HUES48 (cell line): ENCODE measurements around the gene RNF7.

Experiments used
- H3K27ac ChIP-seq: one replicate; pipeline ENCODE4 v1.7.0; 2013; ENCODE audit warnings: low read depth, low read length, inconsistent platforms
- H3K27me3 ChIP-seq: 2 replicates; pipeline ENCODE4 v1.6.1; 2013; ENCODE audit warnings: mild to moderate bottlenecking, low read length; ENCODE audit not compliant: control insufficient read depth, insufficient read depth
- H3K36me3 ChIP-seq: 2 replicates; pipeline ENCODE4 v1.6.1; 2013; ENCODE audit warnings: low read length; ENCODE audit not compliant: control insufficient read depth, insufficient read depth
- H3K4me1 ChIP-seq: 2 replicates; pipeline ENCODE4 v1.6.1; 2013; ENCODE audit warnings: mild to moderate bottlenecking, low read length; ENCODE audit not compliant: control insufficient read depth, insufficient read depth
- H3K4me3 ChIP-seq: 2 replicates; pipeline ENCODE4 v1.5.1; 2013; ENCODE audit warnings: mild to moderate bottlenecking, low read depth, low read length
- H3K9ac ChIP-seq: 2 replicates; pipeline ENCODE4 v1.6.1; 2013; ENCODE audit warnings: mild to moderate bottlenecking, low read depth, low read length, moderate library complexity
- H3K9me3 ChIP-seq: 2 replicates; pipeline ENCODE4 v1.6.1; 2013; ENCODE audit warnings: low read length; ENCODE audit not compliant: control insufficient read depth, insufficient read depth

Gene RNF7

GRCh38 chr3:141710888-141711616 is 27.0 kb upstream of the RNF7 start:
- H3K27ac ChIP-seq: no peak overlapping the region

GRCh38 chr3:141714671-141715070 is 23.4 kb upstream of the RNF7 start:
- Histone ChIP-seq H3K27me3 (no peaks in the 10 kb centered on the region), H3K4me1 (no peaks in the 10 kb centered on the region), H3K27ac (no peak overlapping the region), H3K9ac (no peak overlapping the region), H3K9me3 (no peaks in the 10 kb centered on the region), H3K4me3 (no peak overlapping the region), H3K36me3 (no peaks in the 10 kb centered on the region)

More at GRCh38 chr3:141710888-141711616, 27.0 kb upstream of the RNF7 start:
- no peaks in the 10 kb centered on the region for H3K4me1 ChIP-seq
- no peaks in the 10 kb centered on the region for H3K36me3 ChIP-seq
- H3K9ac ChIP-seq: no peak overlapping the region
- no peaks in the 10 kb centered on the region for H3K9me3 ChIP-seq
- H3K4me3 ChIP-seq: no peak overlapping the region
- H3K27me3 ChIP-seq: no peaks in the 10 kb centered on the region

- H3K27me3 ChIP-seq: no peaks in the 10 kb centered on the region
- no peak overlapping the region for H3K27ac ChIP-seq
- H3K9me3 ChIP-seq: no peaks in the 10 kb centered on the region
- H3K9ac ChIP-seq: no peak overlapping the region
- peaks cover 4% of the 10 kb centered on the region; the same call in 1 of the 2 replicates for H3K4me1 ChIP-seq
- no peaks in the 10 kb centered on the region for H3K36me3 ChIP-seq
- no peak overlapping the region for H3K4me3 ChIP-seq
Observed at GRCh38 chr3:141722081-141722480, 16.0 kb upstream of the RNF7 start.

- no peaks in the 10 kb centered on the region for H3K36me3 ChIP-seq
- H3K9ac ChIP-seq: no peak overlapping the region
- H3K27ac ChIP-seq: no peak overlapping the region
- H3K27me3 ChIP-seq: no peaks in the 10 kb centered on the region
- H3K9me3 ChIP-seq: no peaks in the 10 kb centered on the region
- peaks cover 4% of the 10 kb centered on the region; the same call in 1 of the 2 replicates for H3K4me1 ChIP-seq
- H3K4me3 ChIP-seq: no peak overlapping the region
Observed at GRCh38 chr3:141722648-141723047, 15.4 kb upstream of the RNF7 start.

- H3K9ac ChIP-seq: no peak overlapping the region
- H3K4me1 ChIP-seq: peaks cover 4% of the 10 kb centered on the region; the same call in 1 of the 2 replicates
- no peaks in the 10 kb centered on the region for H3K27me3 ChIP-seq
- H3K4me3 ChIP-seq: no peak overlapping the region
- no peak overlapping the region for H3K27ac ChIP-seq
- no peaks in the 10 kb centered on the region for H3K36me3 ChIP-seq
- H3K9me3 ChIP-seq: no peaks in the 10 kb centered on the region
Observed at GRCh38 chr3:141723255-141723654, 14.8 kb upstream of the RNF7 start.

GRCh38 chr3:141724186-141724585 is 13.9 kb upstream of the RNF7 start:
- Histone ChIP-seq H3K27me3 (no peaks in the 10 kb centered on the region), H3K27ac (no peak overlapping the region), H3K9ac (no peak overlapping the region), H3K4me1 (peaks cover 4% of the 10 kb centered on the region; the same call in 1 of the 2 replicates), H3K9me3 (no peaks in the 10 kb centered on the region), H3K4me3 (no peak overlapping the region), H3K36me3 (no peaks in the 10 kb centered on the region)

- Histone ChIP-seq H3K36me3 (no peaks in the 10 kb centered on the region), H3K4me1 (peaks cover 4% of the 10 kb centered on the region; the same call in 1 of the 2 replicates), H3K9me3 (no peaks in the 10 kb centered on the region), H3K9ac (no peak overlapping the region), H3K27me3 (no peaks in the 10 kb centered on the region), H3K4me3 (no peak overlapping the region), H3K27ac (no peak overlapping the region)
Observed at GRCh38 chr3:141725036-141725435, 13.1 kb upstream of the RNF7 start.

GRCh38 chr3:141726483-141726882 is 11.6 kb upstream of the RNF7 start:
- Histone ChIP-seq H3K4me3 (no peak overlapping the region), H3K27me3 (no peaks in the 10 kb centered on the region)

GRCh38 chr3:141728355-141728892 is 9.7 kb upstream of the RNF7 start:
- Histone ChIP-seq H3K27ac (no peak overlapping the region), H3K4me3 (no peak overlapping the region), H3K27me3 (no peaks in the 10 kb centered on the region), H3K36me3 (no peaks in the 10 kb centered on the region), H3K9me3 (no peaks in the 10 kb centered on the region), H3K9ac (no peak overlapping the region), H3K4me1 (peaks cover 4% of the 10 kb centered on the region; the same call in 1 of the 2 replicates)

More at GRCh38 chr3:141726483-141726882, 11.6 kb upstream of the RNF7 start:
- Histone ChIP-seq H3K36me3 (no peaks in the 10 kb centered on the region), H3K27ac (no peak overlapping the region), H3K4me1 (peaks cover 4% of the 10 kb centered on the region; the same call in 1 of the 2 replicates), H3K9ac (no peak overlapping the region), H3K9me3 (no peaks in the 10 kb centered on the region)

GRCh38 chr3:141729240-141729639 is 8.9 kb upstream of the RNF7 start:
- H3K4me1 ChIP-seq: peaks cover 4% of the 10 kb centered on the region; the same call in 1 of the 2 replicates
- no peak overlapping the region for H3K27ac ChIP-seq
- H3K9ac ChIP-seq: no peak overlapping the region

GRCh38 chr3:141735176-141735575 is 2.9 kb upstream of the RNF7 start:
- no peak overlapping the region for H3K27ac ChIP-seq
- no peaks in the 10 kb centered on the region for H3K9me3 ChIP-seq
- H3K36me3 ChIP-seq: no peaks in the 10 kb centered on the region
- no peak overlapping the region for H3K9ac ChIP-seq
- no peak overlapping the region for H3K4me3 ChIP-seq
- H3K4me1 ChIP-seq: peaks cover 11% of the 10 kb centered on the region; the same call in 1 of the 2 replicates
- H3K27me3 ChIP-seq: no peaks in the 10 kb centered on the region

More at GRCh38 chr3:141729240-141729639, 8.9 kb upstream of the RNF7 start:
- Histone ChIP-seq H3K9me3 (no peaks in the 10 kb centered on the region), H3K4me3 (no peak overlapping the region), H3K27me3 (no peaks in the 10 kb centered on the region), H3K36me3 (no peaks in the 10 kb centered on the region)
